Sigmoid colon (tissue), 7 donors: ENCODE results near the gene SF1. TPM values are rescaled to one million over a fixed set of nuclear protein-coding genes. Genes with fewer than 3 reads are reported as not detected.

Experiments
- DNase-seq: peaks from one replicate; pipeline ENCODE4 v3.0.0-alpha.2; 2019
- H3K27ac ChIP-seq, 4 donors: fragments of 200-600 bp; sonication (generic); one replicate each; pipeline ENCODE4 v1.5.1; 2016 to 2019; ENCODE audit warnings: mild to moderate bottlenecking in 1 of 4
- H3K27me3 ChIP-seq, 3 donors: fragments of 200-600 bp; sonication (generic); one replicate each; pipeline ENCODE4 v1.5.1; 2019; ENCODE audit warnings: mild to moderate bottlenecking in 1 of 3
- H3K36me3 ChIP-seq, 4 donors: fragments of 200-600 bp; sonication (generic); one replicate each; pipeline ENCODE4 v1.5.1; 2016 to 2019
- H3K4me1 ChIP-seq, 4 donors: fragments of 200-600 bp; sonication (generic); one replicate each; pipeline ENCODE4 v1.5.1; 2017 to 2019
- H3K4me3 ChIP-seq, 4 donors: fragments of 200-600 bp; sonication (generic); one replicate each; pipeline ENCODE4 v1.5.1; 2017 to 2019; ENCODE audit warnings: mild to moderate bottlenecking in 2 of 4, moderate library complexity in 1 of 4
- H3K9me3 ChIP-seq, 4 donors: fragments of 200-600 bp in 3 of 4; sonication (generic) in 3 of 4; one replicate each; pipeline versions ENCODE4 v1.5.1 to v1.6.1; 2013 to 2019
- EP300 ChIP-seq, 4 donors: sonication (generic); formaldehyde crosslinking; IDR thresholded peaks; one replicate each; pipeline ENCODE4 v1.6.1; 2017; ENCODE audit warnings: antibody characterized with exemption in 4 of 4
- POLR2A ChIP-seq, 2 donors: fragments of 450-650 bp; IDR thresholded peaks; one replicate each; pipeline ENCODE4 v1.6.1; 2016; ENCODE audit warnings: antibody characterized with exemption in 2 of 2, mild to moderate bottlenecking in 2 of 2, moderate library complexity in 2 of 2
- POLR2AphosphoS5 ChIP-seq, 4 donors: sonication (generic); formaldehyde crosslinking; IDR thresholded peaks; one replicate each; pipeline ENCODE4 v1.6.1; 2017; ENCODE audit warnings: antibody characterized with exemption in 4 of 4
- WGBS, 2 donors: extraction: QIAGEN DNeasy Blood & Tissue Kit; methylation state at CpG; one replicate each; pipeline ENCODE4 v1.1.7; 2013; 5-methylcytosine and 5-hydroxymethylcytosine counted together
- intact Hi-C: fragments of 100-400 bp; cut with DNase I; formaldehyde crosslinking; loops from one replicate; pipeline ENCODE4 v1.15.1; 2023
- polyA plus RNA-seq, 3 donors: library from polyadenylated mRNA; stranded (reverse); fragments of 200-250 nt; gene quantifications; one replicate each; pipeline ENCODE4 v1.2.3, GENCODE V29; 2013
- total RNA-seq, 4 donors: library from RNA; depleted of rRNA; stranded (reverse); fragments of >200 nt; gene quantifications; one replicate each; pipeline ENCODE4 v1.1.0, GENCODE V29; 2016
- TF ChIP-seq, protein P1 (sequence below), 4 experiments: fragments of 450-650 bp in 3 of 4; fragments of 200-600 bp in 1 of 4; IDR thresholded peaks; one replicate each; pipeline ENCODE4 v1.5.1; 2016 to 2019; ENCODE audit warnings: antibody characterized with exemption in 4 of 4, mild to moderate bottlenecking in 3 of 4, moderate library complexity in 2 of 4
- donor health status: healthy with polysubstance abuse.
- donor health status: Bipolar disorder and iron deficiency.
- donor health status: healthy.

SF1 gene
- total and polyA plus RNA-seq, 7 donors: 36.5 to 381 (median 185) TPM

GRCh38 chr11:64745189-64745520 is 33.2 kb downstream of the SF1 start:
- WGBS, 2 donors: 1 to 2% methylated on average over 20 of the region's 20 CpGs
- H3K36me3 ChIP-seq: peaks cover 0 to 5% (median 0%) of the 10 kb centered on the region in 4 donors
- intact Hi-C loops: loop anchor here (2.0 kb wide), 1 partner anchor 34 kb away; the partner anchor contains the start of gene SF1
- H3K4me1 ChIP-seq: peaks cover 0 to 50% (median 45%) of the 10 kb centered on the region in 4 donors
- H3K27ac ChIP-seq: peak overlapping the region; percentile 95 to 98 (median 96)
- H3K4me3 ChIP-seq: peak overlapping the region; percentile 30 to 86 (median 68)
- no peak for TF ChIP-seq POLR2A (IDR thresholded peaks at IDR 0.05)
- peak in 2 of 4 donors; percentile 20 to 41 for TF ChIP-seq POLR2AphosphoS5 (IDR thresholded peaks at IDR 0.05)
- TF ChIP-seq EP300 (IDR thresholded peaks at IDR 0.05): no peak
- TF ChIP-seq, protein P1, sequence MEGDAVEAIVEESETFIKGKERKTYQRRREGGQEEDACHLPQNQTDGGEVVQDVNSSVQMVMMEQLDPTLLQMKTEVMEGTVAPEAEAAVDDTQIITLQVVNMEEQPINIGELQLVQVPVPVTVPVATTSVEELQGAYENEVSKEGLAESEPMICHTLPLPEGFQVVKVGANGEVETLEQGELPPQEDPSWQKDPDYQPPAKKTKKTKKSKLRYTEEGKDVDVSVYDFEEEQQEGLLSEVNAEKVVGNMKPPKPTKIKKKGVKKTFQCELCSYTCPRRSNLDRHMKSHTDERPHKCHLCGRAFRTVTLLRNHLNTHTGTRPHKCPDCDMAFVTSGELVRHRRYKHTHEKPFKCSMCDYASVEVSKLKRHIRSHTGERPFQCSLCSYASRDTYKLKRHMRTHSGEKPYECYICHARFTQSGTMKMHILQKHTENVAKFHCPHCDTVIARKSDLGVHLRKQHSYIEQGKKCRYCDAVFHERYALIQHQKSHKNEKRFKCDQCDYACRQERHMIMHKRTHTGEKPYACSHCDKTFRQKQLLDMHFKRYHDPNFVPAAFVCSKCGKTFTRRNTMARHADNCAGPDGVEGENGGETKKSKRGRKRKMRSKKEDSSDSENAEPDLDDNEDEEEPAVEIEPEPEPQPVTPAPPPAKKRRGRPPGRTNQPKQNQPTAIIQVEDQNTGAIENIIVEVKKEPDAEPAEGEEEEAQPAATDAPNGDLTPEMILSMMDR (IDR thresholded peaks at IDR 0.05): no peak
- peak; percentile 89 for DNase-seq
- no peaks in the 10 kb centered on the region for H3K9me3 ChIP-seq
- no peaks in the 10 kb centered on the region for H3K27me3 ChIP-seq

DNA sequence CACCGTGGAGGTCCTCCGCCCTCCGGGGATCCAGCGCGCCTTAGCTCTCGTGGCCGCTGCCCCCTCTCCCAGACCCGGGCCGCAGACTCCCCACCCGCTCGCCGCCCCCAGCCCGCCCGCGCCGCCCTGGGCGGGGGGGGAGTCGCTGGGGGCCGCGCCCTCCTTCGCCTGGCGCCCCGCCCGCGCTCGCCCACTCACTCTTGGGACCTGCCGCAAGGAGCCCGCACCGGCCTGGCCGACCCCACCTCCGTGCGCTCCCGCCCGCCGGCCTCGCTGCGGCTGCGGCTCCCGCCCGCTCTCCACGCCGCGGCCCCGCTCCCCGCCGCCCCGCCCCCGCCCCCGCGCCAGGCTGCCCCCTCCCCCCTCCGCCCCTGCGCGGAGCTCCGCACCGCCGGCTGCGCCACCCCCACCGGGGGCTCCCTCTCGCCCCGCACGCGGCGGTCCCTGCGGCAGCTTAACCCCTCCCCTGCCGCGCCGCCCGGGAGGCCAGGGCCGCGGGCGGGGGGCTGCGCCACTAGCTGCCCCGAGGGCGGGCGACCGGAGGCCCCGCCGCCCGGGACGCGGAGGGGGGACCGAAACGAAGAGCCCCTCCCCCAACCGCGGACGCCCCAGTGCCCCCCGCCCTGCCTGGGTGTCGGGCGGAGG is 33.7 kb downstream of the SF1 start:
- Histone ChIP-seq H3K36me3 (no peaks in the 10 kb centered on the region), H3K27me3 (no peaks in the 10 kb centered on the region), H3K4me1 (peaks cover 0 to 50% (median 45%) of the 10 kb centered on the region in 4 donors), H3K27ac (peak overlapping the region; percentile 95 to 98 (median 96)), H3K9me3 (no peaks in the 10 kb centered on the region), H3K4me3 (peak overlapping the region; percentile 37 to 86 (median 68))
- no peak for DNase-seq
- 1 to 2% methylated on average over 89 of the region's 89 CpGs for WGBS, 2 donors
- intact Hi-C loops: loop anchor here (2.0 kb wide), 1 partner anchor 34 kb away; the partner anchor contains the start of gene SF1
- TF ChIP-seq, protein P1 (IDR thresholded peaks at IDR 0.05): no peak
- TF ChIP-seq POLR2AphosphoS5 (IDR thresholded peaks at IDR 0.05) (no peak), POLR2A (IDR thresholded peaks at IDR 0.05) (no peak), EP300 (IDR thresholded peaks at IDR 0.05) (no peak)

DNA sequence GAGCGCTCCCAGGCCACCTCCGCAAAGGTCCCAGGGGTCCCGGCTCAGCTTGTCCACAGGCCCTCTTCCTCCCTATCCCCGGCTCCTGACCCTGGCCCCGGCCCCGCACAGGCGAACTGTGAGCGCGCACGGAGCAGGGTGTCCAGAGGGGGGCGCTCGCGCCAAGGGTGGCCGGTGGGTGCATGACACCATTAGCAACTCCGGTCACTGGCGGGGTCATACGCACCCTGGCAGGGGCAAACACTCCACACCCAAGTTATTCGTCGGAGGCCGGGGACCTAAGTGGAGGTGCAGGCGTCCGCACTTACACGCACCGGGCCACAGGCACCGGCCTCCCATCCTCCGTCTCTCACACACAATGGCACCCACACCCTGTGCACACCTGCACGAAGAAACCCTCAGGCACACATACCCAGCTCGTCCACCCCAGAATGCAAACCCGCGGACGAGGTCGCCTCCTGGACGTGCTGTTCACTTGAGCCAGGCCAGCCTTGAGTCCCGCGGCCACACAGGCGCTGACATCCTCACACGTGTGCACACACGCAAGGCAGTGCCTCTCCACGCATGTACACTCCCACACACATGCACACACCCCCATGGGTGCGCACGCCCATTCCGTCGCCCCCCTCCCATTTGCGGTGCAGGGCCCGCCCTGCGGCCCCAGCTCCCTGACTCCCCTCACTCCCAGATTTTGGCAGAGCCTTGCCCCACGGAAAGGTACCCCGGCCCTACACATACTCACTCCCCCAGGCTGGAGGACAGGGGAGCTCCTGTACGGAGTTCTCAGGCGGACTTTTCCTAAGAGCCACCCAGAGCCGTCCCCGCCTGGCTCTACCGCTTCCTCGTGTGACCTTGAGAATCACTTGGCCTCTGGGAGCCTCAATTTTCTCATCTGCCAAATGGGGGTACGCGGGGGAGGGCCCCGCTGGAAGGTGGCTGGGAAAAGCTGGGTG is 34.5 kb downstream of the SF1 start, which contains the start of gene RASGRP2:
Gene RASGRP2 (minus strand): TSS at position 552 of the 953 bp plus-strand sequence. CDS start 1,276 bp downstream, outside the sequence.
- intact Hi-C loops: loop anchor here (2.0 kb wide), 1 partner anchor 35 kb away; the partner anchor contains the start of gene SF1
- peaks cover 0 to 8% (median 0%) of the 10 kb centered on the region in 4 donors for H3K36me3 ChIP-seq
- H3K27ac ChIP-seq: peak within 1 kb of the TSS; percentile 95 to 98 (median 96)
- peaks cover 0 to 50% (median 45%) of the 10 kb centered on the region in 4 donors for H3K4me1 ChIP-seq
- no peaks in the 10 kb centered on the region for H3K9me3 ChIP-seq
- DNase-seq: peak; percentile 93
- peak within 1 kb of the TSS; percentile 37 to 86 (median 68) for H3K4me3 ChIP-seq
- no peaks in the 10 kb centered on the region for H3K27me3 ChIP-seq
- 1 to 2% methylated on average over 57 of the region's 57 CpGs for WGBS, 2 donors
- TF ChIP-seq POLR2AphosphoS5 (IDR thresholded peaks at IDR 0.05): peak; percentile 34 to 74 (median 53)
- TF ChIP-seq EP300 (IDR thresholded peaks at IDR 0.05): no peak
- TF ChIP-seq, protein P1 (IDR thresholded peaks at IDR 0.05): peak; percentile 65 to 80 (median 72)

DNA sequence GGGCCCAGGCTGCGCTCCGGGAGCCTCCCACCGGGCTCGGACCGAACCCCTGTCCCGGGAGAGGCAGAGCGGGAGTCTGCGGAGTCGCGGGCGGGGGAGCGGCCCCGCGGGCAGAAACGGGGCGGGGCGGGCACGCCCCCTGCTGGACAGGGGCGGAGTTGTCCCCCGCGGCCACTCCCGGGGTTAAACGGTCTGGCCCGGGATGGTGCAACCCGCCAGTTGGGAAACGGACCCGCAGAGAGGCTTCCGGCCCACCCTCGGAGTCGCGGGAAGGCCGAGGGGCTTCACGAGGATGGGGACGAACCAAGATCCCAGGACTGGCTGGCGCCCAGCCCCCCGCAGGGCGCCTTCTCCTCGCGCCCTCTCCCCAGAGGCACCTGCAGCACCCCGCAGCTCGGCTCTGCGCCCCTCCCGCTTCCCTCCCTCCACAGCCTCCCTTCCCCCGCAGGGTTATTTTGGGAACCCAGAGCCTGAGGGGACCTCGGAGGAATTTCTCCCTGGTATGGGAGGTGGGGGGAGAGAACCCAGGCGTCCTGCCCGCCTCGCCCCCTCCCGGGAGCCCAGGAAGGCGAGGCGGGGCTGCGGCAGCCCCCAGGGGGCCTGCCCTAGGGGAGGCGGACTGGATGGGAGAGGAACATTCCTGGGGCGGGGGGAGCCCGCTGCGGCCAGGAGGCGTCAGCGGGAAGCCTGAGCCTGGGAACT is 35.3 kb downstream of the SF1 start:
- Histone ChIP-seq H3K4me3 (peak overlapping the region; percentile 37 to 86 (median 68)), H3K9me3 (no peaks in the 10 kb centered on the region), H3K36me3 (peaks cover 0 to 8% (median 0%) of the 10 kb centered on the region in 4 donors), H3K27me3 (no peaks in the 10 kb centered on the region), H3K27ac (peak overlapping the region; percentile 95 to 98 (median 96)), H3K4me1 (peaks cover 0 to 50% (median 45%) of the 10 kb centered on the region in 4 donors)
- TF ChIP-seq POLR2A (IDR thresholded peaks at IDR 0.05) (no peak), POLR2AphosphoS5 (IDR thresholded peaks at IDR 0.05) (peak; percentile 20 to 46 (median 30)), EP300 (IDR thresholded peaks at IDR 0.05) (no peak)
- TF ChIP-seq, protein P1 (IDR thresholded peaks at IDR 0.05): peak; percentile 45 to 76 (median 62)
- intact Hi-C loops: loop anchor here (1.0 kb wide), 1 partner anchor 21 kb away; no protein-coding TSS in a partner anchor
- peak; percentile 92 for DNase-seq
- 0 to 1% methylated on average over 58 of the region's 58 CpGs for WGBS, 2 donors
